Lower lobe of right lung (tissue), 2 donors: ENCODE data around the gene MIPEP. TPM values are rescaled to one million over a fixed set of nuclear protein-coding genes. Genes with fewer than 3 reads are reported as not detected.

Source experiments
- ATAC-seq, 2 donors: fragments of 200-7000 bp; cut with Tn5 transposase; one replicate each; pipeline ENCODE4 v1.9.1; 2020 to 2022; ENCODE audit warnings: mild to moderate bottlenecking in 2 of 2, moderate library complexity in 2 of 2
- DNase-seq: peaks from one replicate; pipeline ENCODE4 v3.0.0-alpha.2; 2020
- H3K27ac ChIP-seq: fragments of 200-600 bp; one replicate; pipeline ENCODE4 v1.8.0; 2022
- H3K27me3 ChIP-seq: fragments of 200-600 bp; one replicate; pipeline ENCODE4 v1.8.0; 2022; ENCODE audit warnings: low read depth
- H3K36me3 ChIP-seq: fragments of 200-600 bp; one replicate; pipeline ENCODE4 v1.8.0; 2022; ENCODE audit warnings: mild to moderate bottlenecking
- H3K4me1 ChIP-seq: fragments of 200-600 bp; one replicate; pipeline ENCODE4 v1.8.0; 2022
- H3K4me3 ChIP-seq: fragments of 200-600 bp; one replicate; pipeline ENCODE4 v1.8.0; 2022; ENCODE audit warnings: mild to moderate bottlenecking
- H3K9me3 ChIP-seq: fragments of 200-600 bp; one replicate; pipeline ENCODE4 v1.8.0; 2022
- intact Hi-C: fragments of 100-400 bp; cut with DNase I; formaldehyde crosslinking; loops from one replicate; pipeline ENCODE4 v1.11.0; 2022
- total RNA-seq: library from RNA; stranded (reverse); fragmentation: NEBNext Ultra II Directional; extraction: Animal tissue kit (Norgen Biotek cat#: 25700); gene quantifications from one replicate; pipeline ENCODE4 v1.2.1, GENCODE V29; 2021
- TF ChIP-seq, protein P1 (sequence below): fragments of 200-600 bp; IDR thresholded peaks from one replicate; pipeline ENCODE4 v1.8.0; 2022; ENCODE audit warnings: antibody characterized with exemption, mild to moderate bottlenecking
- donor health status: DM: no; HTN: yes; CAD: no; lungs with severe emphysema.

MIPEP gene
- total RNA-seq, 1 donor from 2014 or later, result 18.4 TPM

GRCh38 chr13:23685416-23685815, 203.8 kb downstream of the MIPEP start:
- intact Hi-C loops, result no loop called here
- H3K4me3 ChIP-seq, result no peak overlapping the region
- no peak overlapping the region for H3K27ac ChIP-seq
- DNase-seq (no peak), ATAC-seq (no peak)
- no peaks in the 10 kb centered on the region for H3K27me3 ChIP-seq
- H3K36me3 ChIP-seq, result no peaks in the 10 kb centered on the region
- TF ChIP-seq, protein P1, sequence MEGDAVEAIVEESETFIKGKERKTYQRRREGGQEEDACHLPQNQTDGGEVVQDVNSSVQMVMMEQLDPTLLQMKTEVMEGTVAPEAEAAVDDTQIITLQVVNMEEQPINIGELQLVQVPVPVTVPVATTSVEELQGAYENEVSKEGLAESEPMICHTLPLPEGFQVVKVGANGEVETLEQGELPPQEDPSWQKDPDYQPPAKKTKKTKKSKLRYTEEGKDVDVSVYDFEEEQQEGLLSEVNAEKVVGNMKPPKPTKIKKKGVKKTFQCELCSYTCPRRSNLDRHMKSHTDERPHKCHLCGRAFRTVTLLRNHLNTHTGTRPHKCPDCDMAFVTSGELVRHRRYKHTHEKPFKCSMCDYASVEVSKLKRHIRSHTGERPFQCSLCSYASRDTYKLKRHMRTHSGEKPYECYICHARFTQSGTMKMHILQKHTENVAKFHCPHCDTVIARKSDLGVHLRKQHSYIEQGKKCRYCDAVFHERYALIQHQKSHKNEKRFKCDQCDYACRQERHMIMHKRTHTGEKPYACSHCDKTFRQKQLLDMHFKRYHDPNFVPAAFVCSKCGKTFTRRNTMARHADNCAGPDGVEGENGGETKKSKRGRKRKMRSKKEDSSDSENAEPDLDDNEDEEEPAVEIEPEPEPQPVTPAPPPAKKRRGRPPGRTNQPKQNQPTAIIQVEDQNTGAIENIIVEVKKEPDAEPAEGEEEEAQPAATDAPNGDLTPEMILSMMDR, result no peak
- H3K9me3 ChIP-seq, result peaks cover 19% of the 10 kb centered on the region
- H3K4me1 ChIP-seq, result no peaks in the 10 kb centered on the region

- Histone ChIP-seq H3K4me3 (no peak overlapping the region), H3K27me3 (no peaks in the 10 kb centered on the region), H3K4me1 (no peaks in the 10 kb centered on the region), H3K9me3 (peaks cover 19% of the 10 kb centered on the region), H3K27ac (no peak overlapping the region), H3K36me3 (no peaks in the 10 kb centered on the region)
- ATAC-seq (no peak), DNase-seq (no peak)
- intact Hi-C loops, result no loop called here
- TF ChIP-seq, protein P1, result no peak
Measured at GRCh38 chr13:23684647-23685046, 204.6 kb downstream of the MIPEP start.

DNA sequence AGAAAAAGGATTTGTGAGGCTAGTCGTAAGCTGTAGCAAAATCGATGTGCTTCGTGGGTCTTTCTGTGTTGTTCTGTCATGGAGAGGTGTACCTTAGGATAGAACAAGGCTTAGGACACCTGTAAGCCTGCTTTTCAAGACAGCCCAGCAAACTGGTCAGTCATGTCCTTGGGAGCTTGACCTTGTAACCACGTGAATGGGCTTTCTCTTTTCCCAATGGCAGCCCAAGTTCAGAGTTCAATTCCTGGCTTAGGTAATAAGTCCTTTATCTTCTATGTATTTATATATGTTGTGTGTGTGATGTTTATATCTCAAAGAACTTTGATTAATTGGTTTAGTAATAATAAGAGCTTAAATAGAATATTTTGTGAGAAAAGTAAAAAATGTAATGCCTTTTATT, 206.1 kb downstream of the MIPEP start:
- no peak for ATAC-seq
- intact Hi-C loops, result no loop called here
- Histone ChIP-seq H3K9me3 (peaks cover 19% of the 10 kb centered on the region), H3K4me1 (no peaks in the 10 kb centered on the region), H3K27ac (no peak overlapping the region), H3K36me3 (no peaks in the 10 kb centered on the region), H3K4me3 (no peak overlapping the region), H3K27me3 (no peaks in the 10 kb centered on the region)
- TF ChIP-seq, protein P1, result no peak
- no peak for DNase-seq

DNA sequence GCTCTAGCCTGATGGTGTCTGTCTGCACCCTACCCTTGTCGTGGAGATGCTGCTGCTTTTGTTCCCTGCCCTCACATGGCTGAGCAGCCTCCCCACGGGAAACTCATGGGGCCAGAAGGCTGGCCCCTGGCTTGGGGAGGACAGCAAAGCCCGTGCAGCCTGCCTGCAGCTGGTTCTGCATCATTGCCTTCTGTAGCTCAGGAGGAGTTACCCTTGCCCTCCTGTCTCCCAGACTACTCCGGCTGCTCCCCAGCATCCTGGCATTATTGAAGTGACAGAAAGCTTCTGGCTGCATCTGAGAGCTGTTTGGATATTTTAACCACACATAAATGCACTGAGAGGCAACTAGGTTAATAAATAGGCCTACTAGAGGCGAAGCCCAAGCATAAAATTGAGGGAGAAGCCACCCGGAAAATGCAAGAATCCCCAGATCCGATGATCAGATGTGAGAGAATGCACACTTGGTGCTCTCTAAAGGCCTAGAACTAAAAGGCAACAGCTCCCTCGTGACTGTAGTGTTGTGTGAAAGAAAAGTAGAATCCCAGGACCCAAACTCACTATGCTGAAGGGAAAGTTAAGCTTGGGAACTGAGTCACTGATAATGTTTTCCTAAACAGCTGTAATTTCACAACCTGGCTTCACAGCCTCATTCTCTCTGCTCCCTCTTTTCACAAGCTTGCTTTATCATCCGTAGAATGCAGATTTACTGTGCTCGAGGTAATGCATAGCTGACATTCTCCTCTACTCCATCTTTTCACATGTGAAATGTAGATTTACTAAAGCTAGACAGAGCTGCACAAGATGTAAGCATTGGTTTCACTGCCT, 208.1 kb downstream of the MIPEP start:
- no peak overlapping the region for H3K4me3 ChIP-seq
- H3K9me3 ChIP-seq, result peaks cover 19% of the 10 kb centered on the region
- H3K36me3 ChIP-seq, result no peaks in the 10 kb centered on the region
- no peaks in the 10 kb centered on the region for H3K4me1 ChIP-seq
- intact Hi-C loops, result no loop called here
- DNase-seq (no peak), ATAC-seq (no peak)
- no peaks in the 10 kb centered on the region for H3K27me3 ChIP-seq
- H3K27ac ChIP-seq, result no peak overlapping the region
- TF ChIP-seq, protein P1, result no peak

Other genes starting within 250 kb of the MIPEP start
- not detected for gene C1QTNF9B, start 8.1 kb upstream of the MIPEP start, total RNA-seq